IMR-90 (cell line): ENCODE data around the gene TRAPPC2L. TPM values are rescaled to one million over a fixed set of nuclear protein-coding genes. Genes with fewer than 3 reads are reported as not detected.

Experiments used
- ATAC-seq: fragments of 200-7000 bp; cut with Tn5 transposase; 2 replicates; pipeline ENCODE4 v1.9.1; 2020; ENCODE audit warnings: low read depth, mild to moderate bottlenecking, moderate library complexity
- BruUV-seq: library from RNA; stranded (reverse); fragments of 400-500 nt; replicated peaks from 2 replicates; lab custom pipeline; 2021; lab: Mats Ljungman, UMichigan
- CTCF ChIA-PET: fragments of 300-600 bp; formaldehyde crosslinking; extraction: SDS; loops from one replicate; lab custom pipeline; 2021; ENCODE audit warnings: antibody characterized with exemption; lab: Yijun Ruan, JAX
- POLR2A ChIA-PET: fragments of 300-600 bp; sonication (Branson Sonifier 250); formaldehyde crosslinking; loops from one replicate; lab custom pipeline; 2022; ENCODE audit warnings: antibody characterized with exemption; ENCODE audit not compliant: unreplicated experiment; lab: Charles Lee
- DNase-seq: peaks from one replicate; pipeline ENCODE4 v3.0.0; 2013
- H2AFZ ChIP-seq: replicated peaks from 2 replicates; pipeline ENCODE3; 2013; ENCODE audit warnings: low read length, mild to moderate bottlenecking; ENCODE audit not compliant: poor library complexity
- H2AK5ac ChIP-seq: 2 replicates; pipeline ENCODE4 v1.6.1; 2013; ENCODE audit warnings: low read depth, low read length, inconsistent platforms
- H2AK9ac ChIP-seq: replicated peaks from 2 replicates; pipeline ENCODE3; 2013; ENCODE audit warnings: mild to moderate bottlenecking, low read depth, low read length, moderate library complexity; ENCODE audit not compliant: poor library complexity
- H2BK120ac ChIP-seq: 2 replicates; pipeline ENCODE4 v1.6.1; 2013; ENCODE audit warnings: low read depth, low read length, inconsistent platforms
- H2BK15ac ChIP-seq: 3 replicates; pipeline ENCODE4 v1.6.1; 2013; ENCODE audit warnings: low read depth, low read length, inconsistent platforms
- H2BK20ac ChIP-seq: 2 replicates; pipeline ENCODE4 v1.6.1; 2013; ENCODE audit warnings: low read depth, mild to moderate bottlenecking, inconsistent platforms, low read length, moderate library complexity
- H2BK5ac ChIP-seq: 2 replicates; pipeline ENCODE4 v1.6.1; 2013; ENCODE audit warnings: mild to moderate bottlenecking, low read depth, low read length, inconsistent platforms; ENCODE audit not compliant: poor library complexity, severe bottlenecking
- H3K14ac ChIP-seq: replicated peaks from 2 replicates; pipeline ENCODE4 v1.6.1; 2013; ENCODE audit warnings: low read depth, low read length, inconsistent platforms
- H3K18ac ChIP-seq: 2 replicates; pipeline ENCODE4 v1.6.1; 2013; ENCODE audit warnings: low read depth, low read length, control low read depth
- H3K23ac ChIP-seq: 2 replicates; pipeline ENCODE4 v1.6.1; 2013; ENCODE audit warnings: low read depth, low read length, inconsistent platforms
- H3K27ac ChIP-seq: 2 replicates; pipeline ENCODE4 v1.5.1; 2013; ENCODE audit warnings: mild to moderate bottlenecking, control low read depth, low read length; ENCODE audit not compliant: insufficient read depth
- H3K27me3 ChIP-seq: 2 replicates; pipeline ENCODE4 v1.6.1; 2013; ENCODE audit warnings: low read length; ENCODE audit not compliant: control insufficient read depth, insufficient read depth
- H3K36me3 ChIP-seq: 2 replicates; pipeline ENCODE4 v1.6.1; 2013; ENCODE audit warnings: low read length, mixed read lengths; ENCODE audit not compliant: control insufficient read depth, insufficient read depth
- H3K4ac ChIP-seq: 2 replicates; pipeline ENCODE4 v1.6.1; 2013; ENCODE audit warnings: low read depth, low read length, inconsistent platforms
- H3K4me1 ChIP-seq: 2 replicates; pipeline ENCODE4 v1.6.1; 2013; ENCODE audit warnings: low read length, mixed read lengths; ENCODE audit not compliant: control insufficient read depth, insufficient read depth
- H3K4me2 ChIP-seq: 2 replicates; pipeline ENCODE4 v1.6.1; 2013; ENCODE audit warnings: low read depth, mild to moderate bottlenecking, control low read depth, low read length, moderate library complexity
- H3K4me3 ChIP-seq: 2 replicates; pipeline ENCODE4 v1.5.1; 2013; ENCODE audit warnings: low read depth, mild to moderate bottlenecking, control low read depth, low read length, moderate library complexity; ENCODE audit not compliant: insufficient read depth
- H3K56ac ChIP-seq: 2 replicates; pipeline ENCODE4 v1.6.1; 2013; ENCODE audit warnings: low read length, inconsistent platforms; ENCODE audit not compliant: insufficient read depth; ENCODE audit errors: extremely low read depth
- H3K79me1 ChIP-seq, 2 experiments: 2 replicates each; pipeline ENCODE4 v1.6.1; 2013; ENCODE audit warnings: low read length in 2 of 2, inconsistent platforms in 1 of 2, low read depth in 1 of 2
- H3K9ac ChIP-seq: 2 replicates; pipeline ENCODE4 v1.6.1; 2013; ENCODE audit warnings: low read depth, low read length, control low read depth
- H3K9me1 ChIP-seq: 2 replicates; pipeline ENCODE4 v1.6.1; 2013; ENCODE audit warnings: low read length, inconsistent platforms; ENCODE audit not compliant: insufficient read depth
- H3K9me3 ChIP-seq: 2 replicates; pipeline ENCODE4 v1.6.1; 2013; ENCODE audit warnings: low read length; ENCODE audit not compliant: control insufficient read depth, insufficient read depth
- H4K20me1 ChIP-seq: 2 replicates; pipeline ENCODE4 v1.6.1; 2013; ENCODE audit warnings: low read length, inconsistent platforms; ENCODE audit not compliant: insufficient read depth
- H4K5ac ChIP-seq: 2 replicates; pipeline ENCODE4 v1.6.1; 2013; ENCODE audit warnings: mild to moderate bottlenecking, low read depth, low read length, control low read depth
- H4K8ac ChIP-seq, 2 experiments: 2 replicates each; pipeline ENCODE4 v1.6.1; 2013; ENCODE audit warnings: low read depth in 2 of 2, low read length in 2 of 2, control low read depth in 1 of 2, inconsistent platforms in 1 of 2
- H4K91ac ChIP-seq: 2 replicates; pipeline ENCODE4 v1.6.1; 2013; ENCODE audit warnings: low read depth, low read length, inconsistent platforms; ENCODE audit not compliant: insufficient read depth
- FOS ChIP-seq: fragments of 150-350 bp; IDR thresholded peaks from 2 replicates; pipeline ENCODE4 v1.6.1; 2016; ENCODE audit warnings: low read depth, low read length
- WGBS, 2 experiments: methylation state at CpG; one replicate each; pipeline versions ENCODE4 v1.1.5 to v1.1.7; 2013; ENCODE audit warnings: missing lambda C conversion rate in 2 of 2; ENCODE audit not compliant: insufficient read length in 1 of 2; ENCODE audit errors: extremely low coverage in 2 of 2; 5-methylcytosine and 5-hydroxymethylcytosine counted together
- dilution Hi-C: fragments of 300-500 bp; cut with HindIII; formaldehyde crosslinking; loops from one replicate; pipeline ENCODE4 v1.14.3; 2018; ENCODE audit warnings: low sequenced_read_pairs; ENCODE audit not compliant: unreplicated experiment
- in situ Hi-C: fragments of 300-500 bp; cut with MboI; formaldehyde crosslinking; loops from 3 replicates; pipeline ENCODE4 v1.14.3; 2019; ENCODE audit warnings: low sequenced_read_pairs, inconsistent platforms, mixed read lengths
- intact Hi-C: fragments of 100-400 bp; cut with micrococcal nuclease; formaldehyde crosslinking; loops from 2 replicates; pipeline ENCODE4 v1.10.0; 2022
- polyA plus RNA-seq, 3 experiments: library from polyadenylated mRNA; depleted of rRNA; stranded (reverse); fragments of >200 nt; gene quantifications; 2 replicates each; pipeline ENCODE4 v1.2.3, GENCODE V29; 2012; ENCODE audit warnings: low replicate concordance in 1 of 3
- total RNA-seq: library from RNA; depleted of rRNA; stranded (reverse); fragments of >200 nt; gene quantifications from 2 replicates; pipeline ENCODE4 v1.2.3, GENCODE V29; 2012

The TRAPPC2L gene
- total and polyA plus RNA-seq, 2 of the 4 experiments (the other 2 are of a cell fraction): 102 to 109 TPM

DNA sequence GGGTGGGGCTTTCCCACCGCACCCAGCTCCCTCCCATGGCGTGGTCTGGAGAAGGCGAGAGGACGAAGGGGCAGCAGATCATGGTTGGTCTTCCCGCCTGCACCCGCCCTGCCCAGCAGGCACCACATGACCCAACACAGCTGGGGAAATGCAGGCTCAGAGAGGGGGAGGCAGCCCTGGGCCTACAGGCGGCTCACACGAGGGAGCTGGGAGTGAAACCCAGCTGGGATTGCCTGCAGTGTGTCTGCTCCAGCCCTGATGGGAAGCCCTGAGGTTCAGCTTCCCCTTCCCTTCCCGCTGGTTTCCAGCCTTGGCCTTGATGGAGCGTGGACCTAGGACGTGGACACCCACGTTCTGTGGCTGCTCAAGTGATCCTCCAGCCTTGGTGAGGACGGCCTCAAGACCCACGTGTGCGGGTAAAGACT lies 29.5 kb downstream of the TRAPPC2L start:
- no TSS peak for BruUV-seq
- H2BK20ac ChIP-seq: no peak overlapping the region
- peak overlapping the region; percentile 66 for H2AFZ ChIP-seq
- ChIA-PET POLR2A (no interaction called here), CTCF (no interaction called here)
- H3K9me3 ChIP-seq: peaks cover 6% of the 10 kb centered on the region
- no peak overlapping the region for H3K4me3 ChIP-seq
- no peak overlapping the region for H3K4ac ChIP-seq
- H3K27me3 ChIP-seq: peaks cover 3% of the 10 kb centered on the region; the same call in 1 of the 2 replicates
- H3K4me2 ChIP-seq: no peak overlapping the region
- ATAC-seq: no peak
- H3K9ac ChIP-seq: no peak overlapping the region
- no peak overlapping the region for H2AK9ac ChIP-seq
- H2BK15ac ChIP-seq: no peak overlapping the region
- H3K79me1 ChIP-seq: no peaks in the 10 kb centered on the region
- dilution Hi-C loops (no loop called here), intact Hi-C loops (no loop called here), in situ Hi-C loops (no loop called here)
- H3K36me3 ChIP-seq: no peaks in the 10 kb centered on the region
- H3K56ac ChIP-seq: no peak overlapping the region
- H4K20me1 ChIP-seq: no peaks in the 10 kb centered on the region
- no peaks in the 10 kb centered on the region for H3K9me1 ChIP-seq
- no peak overlapping the region for H4K5ac ChIP-seq
- H3K4me1 ChIP-seq: peaks cover 8% of the 10 kb centered on the region; the same call in 1 of the 2 replicates
- H4K91ac ChIP-seq: no peak overlapping the region
- WGBS, 2 experiments: 81% methylated on average over 6 of the region's 15 CpGs; no CpG with 5 or more reads in 1 of the 2 experiments
- H4K8ac ChIP-seq: no peak overlapping the region
- H2AK5ac ChIP-seq: no peak overlapping the region
- H2BK5ac ChIP-seq: no peak overlapping the region
- H3K23ac ChIP-seq: no peak overlapping the region
- no peak overlapping the region for H3K14ac ChIP-seq
- H3K18ac ChIP-seq: no peak overlapping the region
- H2BK120ac ChIP-seq: no peak overlapping the region
- TF ChIP-seq FOS: no peak
- H3K27ac ChIP-seq: no peak overlapping the region
- no peak for DNase-seq
